ENCODE measurements around the gene NEMP1.

The NEMP1 gene

GRCh38 chr12:57093415-57094207 lies 15.0 kb upstream of the NEMP1 start:
- no peak overlapping the region for H3K4me3 ChIP-seq (ENCODE audit: low read length)
- peak; percentile 53 for TF ChIP-seq CTCF (conservative IDR thresholded peaks at IDR 0.05; ENCODE audit: low read length)
- DNase-seq (ENCODE audit: low read depth): peak; percentile 81

GRCh38 chr12:57092876-57093414 lies 14.4 kb upstream of the NEMP1 start:
- TF ChIP-seq CTCF (conservative IDR thresholded peaks at IDR 0.05; ENCODE audit: low read length): no peak
- H3K4me3 ChIP-seq (ENCODE audit: low read length): no peak overlapping the region; the same call in none of the 2 replicates

GRCh38 chr12:57092529-57092862 lies 13.9 kb upstream of the NEMP1 start:
- TF ChIP-seq CTCF (conservative IDR thresholded peaks at IDR 0.05; ENCODE audit: low read length): no peak
- DNase-seq (ENCODE audit: low read depth): no peak
- H3K4me3 ChIP-seq (ENCODE audit: low read length): peak overlapping the region; percentile 20; the same call in 1 of the 2 replicates

More at GRCh38 chr12:57092876-57093414, 14.4 kb upstream of the NEMP1 start:
- DNase-seq (ENCODE audit: low read depth): no peak

- DNase-seq (ENCODE audit: low read depth): no peak
- TF ChIP-seq CTCF (conservative IDR thresholded peaks at IDR 0.05; ENCODE audit: low read length): no peak
- H3K4me3 ChIP-seq (ENCODE audit: low read length): peak overlapping the region; percentile 90
These were observed 13.3 kb upstream of the NEMP1 start for GRCh38 chr12:57091638-57092528.

GRCh38 chr12:57090924-57091637 lies 12.5 kb upstream of the NEMP1 start:
- TF ChIP-seq CTCF (conservative IDR thresholded peaks at IDR 0.05; ENCODE audit: low read length): peak; percentile 40
- peak; percentile 47 for DNase-seq (ENCODE audit: low read depth)
- H3K4me3 ChIP-seq (ENCODE audit: low read length): peak overlapping the region; percentile 90

- no peak for TF ChIP-seq CTCF (conservative IDR thresholded peaks at IDR 0.05; ENCODE audit: low read length)
- DNase-seq (ENCODE audit: low read depth): no peak
- H3K4me3 ChIP-seq (ENCODE audit: low read length): peak overlapping the region; percentile 90
These were observed 11.9 kb upstream of the NEMP1 start for GRCh38 chr12:57090490-57090889.
